Glutamatergic neuron (in vitro differentiated cells): ENCODE data around the gene SLC37A1. TPM values are rescaled to one million over a fixed set of nuclear protein-coding genes. Genes with fewer than 3 reads are reported as not detected.

Experiments
- DNase-seq: peaks from one replicate; pipeline ENCODE4 v3.0.0; 2022
- H3K27ac Mint-ChIP-seq: one replicate; pipeline ENCODE4 v1.8.0; 2020; ENCODE audit warnings: mild to moderate bottlenecking, mixed read lengths, inconsistent platforms; ENCODE audit not compliant: unreplicated experiment
- H3K27me3 Mint-ChIP-seq: one replicate; pipeline ENCODE4 v1.8.0; 2020; ENCODE audit warnings: mild to moderate bottlenecking, moderate library complexity, mixed read lengths, inconsistent platforms; ENCODE audit not compliant: unreplicated experiment
- H3K36me3 Mint-ChIP-seq: one replicate; pipeline ENCODE4 v1.8.0; 2020; ENCODE audit warnings: mild to moderate bottlenecking, mixed read lengths, inconsistent platforms; ENCODE audit not compliant: unreplicated experiment
- H3K4me1 Mint-ChIP-seq: one replicate; pipeline ENCODE4 v1.8.0; 2020; ENCODE audit warnings: mild to moderate bottlenecking, low read depth, mixed read lengths, inconsistent platforms; ENCODE audit not compliant: unreplicated experiment
- H3K4me3 Mint-ChIP-seq: one replicate; pipeline ENCODE4 v1.8.0; 2020; ENCODE audit warnings: mild to moderate bottlenecking, mixed read lengths, inconsistent platforms; ENCODE audit not compliant: unreplicated experiment
- H3K9me3 Mint-ChIP-seq: one replicate; pipeline ENCODE4 v1.8.0; 2020; ENCODE audit warnings: mild to moderate bottlenecking, moderate library complexity, mixed read lengths, inconsistent platforms; ENCODE audit not compliant: unreplicated experiment
- total RNA-seq: library from RNA; stranded (reverse); fragmentation: NEBNext Ultra II Directional; extraction: Animal tissue kit (Norgen Biotek cat#: 25700); gene quantifications from one replicate; pipeline ENCODE4 v1.2.1, GENCODE V29; 2021; ENCODE audit not compliant: unreplicated experiment
- TF ChIP-seq, protein P1 (sequence below): fragments of 200-600 bp; sonication (generic); IDR thresholded peaks from one replicate; pipeline ENCODE4 v1.5.0; 2021; ENCODE audit not compliant: partially characterized antibody, unreplicated experiment

Gene SLC37A1
- total RNA-seq, 1 donor from 2014 or later = 65.7 TPM

DNA sequence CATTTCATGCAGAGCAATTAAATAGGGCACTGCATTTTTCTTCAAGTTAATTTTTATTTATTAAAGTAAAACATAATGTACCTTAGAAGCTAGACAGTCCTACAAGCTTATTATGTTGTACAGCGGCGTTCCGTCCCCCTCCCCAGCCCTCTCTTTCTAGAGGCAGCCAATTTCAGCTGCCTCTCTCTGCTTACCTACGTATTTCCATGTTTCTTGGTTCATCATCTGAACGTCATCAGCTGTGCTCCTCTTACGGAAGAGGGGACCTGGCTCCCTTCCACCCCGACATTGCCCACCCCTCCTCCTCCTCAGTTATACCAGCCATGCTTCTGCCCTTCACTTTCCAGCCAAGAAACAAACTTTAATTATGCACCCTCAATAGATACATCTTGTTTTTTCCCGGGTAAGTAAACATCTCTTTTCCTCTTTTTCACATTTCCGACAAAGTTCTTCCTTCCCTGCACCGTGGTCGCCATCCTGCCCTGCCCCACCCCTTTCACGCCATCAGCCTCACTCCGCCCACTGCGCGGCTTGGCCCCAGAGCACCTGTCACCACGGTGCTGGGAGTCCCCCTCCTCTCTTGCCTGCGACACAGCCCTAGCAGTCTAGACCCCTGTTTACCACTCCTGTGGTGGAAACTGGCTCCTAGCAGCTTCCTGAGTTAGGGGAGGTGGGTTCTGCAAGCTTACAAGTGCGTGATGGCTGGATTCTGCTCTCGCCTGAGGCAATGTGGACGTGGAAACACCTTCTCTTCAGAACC is 57.9 kb downstream of the SLC37A1 start:
- Mint-ChIP-seq H3K4me3 (no peak overlapping the region), H3K27ac (no peak overlapping the region), H3K36me3 (peaks cover 12% of the 10 kb centered on the region), H3K27me3 (no peaks in the 10 kb centered on the region), H3K9me3 (peaks cover 5% of the 10 kb centered on the region), H3K4me1 (peaks cover 2% of the 10 kb centered on the region)
- peak; percentile 2 for DNase-seq
- TF ChIP-seq, protein P1, sequence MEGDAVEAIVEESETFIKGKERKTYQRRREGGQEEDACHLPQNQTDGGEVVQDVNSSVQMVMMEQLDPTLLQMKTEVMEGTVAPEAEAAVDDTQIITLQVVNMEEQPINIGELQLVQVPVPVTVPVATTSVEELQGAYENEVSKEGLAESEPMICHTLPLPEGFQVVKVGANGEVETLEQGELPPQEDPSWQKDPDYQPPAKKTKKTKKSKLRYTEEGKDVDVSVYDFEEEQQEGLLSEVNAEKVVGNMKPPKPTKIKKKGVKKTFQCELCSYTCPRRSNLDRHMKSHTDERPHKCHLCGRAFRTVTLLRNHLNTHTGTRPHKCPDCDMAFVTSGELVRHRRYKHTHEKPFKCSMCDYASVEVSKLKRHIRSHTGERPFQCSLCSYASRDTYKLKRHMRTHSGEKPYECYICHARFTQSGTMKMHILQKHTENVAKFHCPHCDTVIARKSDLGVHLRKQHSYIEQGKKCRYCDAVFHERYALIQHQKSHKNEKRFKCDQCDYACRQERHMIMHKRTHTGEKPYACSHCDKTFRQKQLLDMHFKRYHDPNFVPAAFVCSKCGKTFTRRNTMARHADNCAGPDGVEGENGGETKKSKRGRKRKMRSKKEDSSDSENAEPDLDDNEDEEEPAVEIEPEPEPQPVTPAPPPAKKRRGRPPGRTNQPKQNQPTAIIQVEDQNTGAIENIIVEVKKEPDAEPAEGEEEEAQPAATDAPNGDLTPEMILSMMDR = no peak

DNA sequence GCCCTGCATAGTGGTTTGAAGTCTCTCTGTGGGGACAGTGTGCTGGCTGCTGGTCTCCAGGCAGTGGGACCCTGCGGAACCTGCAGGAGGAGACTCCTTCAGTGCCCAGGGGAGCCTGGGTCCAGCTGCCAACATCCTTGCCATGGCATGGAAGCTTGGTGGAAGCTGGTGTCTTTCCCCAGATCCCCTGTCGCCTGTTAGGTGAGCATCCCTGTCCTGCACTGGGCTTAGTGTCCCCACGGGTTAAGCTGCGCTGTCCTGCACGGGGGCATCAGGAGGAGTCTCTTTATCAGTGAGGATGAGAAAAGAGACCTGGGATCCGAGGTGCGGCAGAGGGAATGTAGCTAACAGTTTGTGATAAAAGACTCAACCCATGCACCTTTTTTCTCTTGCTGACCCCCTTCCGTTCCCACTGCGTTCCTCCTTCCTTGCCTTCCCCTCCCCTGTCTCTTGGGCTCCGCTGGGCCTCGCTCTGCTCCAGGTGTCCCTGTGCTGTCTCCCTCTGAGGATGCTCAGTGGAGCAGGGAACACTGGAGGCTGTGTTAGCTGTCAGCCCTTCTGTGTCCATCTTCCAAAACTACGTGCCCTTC is 59.3 kb downstream of the SLC37A1 start:
- DNase-seq = peak; percentile 13
- peaks cover 26% of the 10 kb centered on the region for H3K36me3 Mint-ChIP-seq
- peaks cover 2% of the 10 kb centered on the region for H3K4me1 Mint-ChIP-seq
- TF ChIP-seq, protein P1 = no peak
- H3K9me3 Mint-ChIP-seq = peaks cover 12% of the 10 kb centered on the region
- no peak overlapping the region for H3K4me3 Mint-ChIP-seq
- H3K27ac Mint-ChIP-seq = no peak overlapping the region
- H3K27me3 Mint-ChIP-seq = no peaks in the 10 kb centered on the region

DNA sequence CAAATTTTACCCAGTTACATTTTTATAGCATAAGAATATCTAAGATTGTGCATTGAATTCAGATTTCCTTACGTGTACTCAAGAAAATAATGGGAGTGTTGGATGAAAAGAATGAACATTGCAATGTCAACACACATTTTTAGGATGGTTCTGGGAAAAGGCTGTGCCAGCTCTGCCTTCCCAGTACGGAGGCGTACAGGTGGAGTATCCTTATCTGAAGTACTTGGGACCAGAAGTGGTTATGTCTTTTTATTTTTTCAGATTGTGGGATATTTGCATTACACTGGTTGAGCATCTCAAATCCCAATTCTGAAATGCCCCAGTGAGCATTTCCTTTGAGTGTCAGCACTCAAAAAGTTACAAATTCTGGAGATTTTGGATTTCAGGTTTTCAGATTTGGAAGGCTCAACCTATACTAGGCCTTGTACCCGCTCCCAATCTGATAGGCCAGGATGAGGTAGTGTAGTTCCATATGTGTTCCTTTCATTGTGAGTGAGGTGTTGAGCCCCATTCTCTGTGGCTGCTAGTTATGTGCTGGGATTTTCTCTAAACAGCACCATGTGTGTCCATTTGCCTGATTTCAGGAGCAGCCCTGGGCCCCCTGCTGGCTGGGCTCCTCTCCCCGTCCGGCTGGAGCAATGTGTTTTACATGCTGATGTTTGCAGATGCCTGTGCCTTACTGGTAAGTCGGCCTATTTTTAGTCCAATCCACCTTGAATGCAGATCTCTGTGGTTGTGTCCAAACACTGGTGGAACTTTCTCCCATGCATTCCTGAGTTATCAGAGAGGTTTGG is 60.8 kb downstream of the SLC37A1 start:
- TF ChIP-seq, protein P1 = peak; percentile 13
- Mint-ChIP-seq H3K4me1 (peaks cover 2% of the 10 kb centered on the region), H3K27me3 (no peaks in the 10 kb centered on the region), H3K9me3 (peaks cover 10% of the 10 kb centered on the region), H3K27ac (no peak overlapping the region), H3K36me3 (peaks cover 32% of the 10 kb centered on the region), H3K4me3 (no peak overlapping the region)
- DNase-seq = peak; percentile 27

DNA sequence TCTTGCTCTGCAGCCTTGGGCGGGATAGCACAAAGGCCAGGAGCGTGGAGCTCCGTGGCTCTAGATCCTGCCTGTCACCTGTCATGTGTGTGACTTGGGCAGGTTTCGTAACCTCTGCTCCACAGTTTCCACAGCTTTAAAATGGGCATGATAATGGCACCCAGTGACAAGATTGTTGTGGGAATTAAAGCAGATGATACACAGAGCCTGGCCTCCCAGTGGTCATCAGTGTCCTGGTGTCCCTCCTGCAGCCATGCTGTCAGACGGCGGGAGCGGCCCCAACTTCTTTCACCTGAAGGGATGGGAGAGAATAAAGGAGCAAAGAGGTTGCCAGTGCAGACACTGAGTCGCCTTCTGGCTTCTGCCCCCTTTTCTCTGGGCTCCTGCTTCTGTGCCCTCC is 61.5 kb downstream of the SLC37A1 start:
- peaks cover 32% of the 10 kb centered on the region for H3K36me3 Mint-ChIP-seq
- peak; percentile 7 for DNase-seq
- TF ChIP-seq, protein P1 = no peak
- peaks cover 8% of the 10 kb centered on the region for H3K9me3 Mint-ChIP-seq
- H3K27me3 Mint-ChIP-seq = no peaks in the 10 kb centered on the region
- peaks cover 2% of the 10 kb centered on the region for H3K4me1 Mint-ChIP-seq
- H3K4me3 Mint-ChIP-seq = no peak overlapping the region
- no peak overlapping the region for H3K27ac Mint-ChIP-seq

DNA sequence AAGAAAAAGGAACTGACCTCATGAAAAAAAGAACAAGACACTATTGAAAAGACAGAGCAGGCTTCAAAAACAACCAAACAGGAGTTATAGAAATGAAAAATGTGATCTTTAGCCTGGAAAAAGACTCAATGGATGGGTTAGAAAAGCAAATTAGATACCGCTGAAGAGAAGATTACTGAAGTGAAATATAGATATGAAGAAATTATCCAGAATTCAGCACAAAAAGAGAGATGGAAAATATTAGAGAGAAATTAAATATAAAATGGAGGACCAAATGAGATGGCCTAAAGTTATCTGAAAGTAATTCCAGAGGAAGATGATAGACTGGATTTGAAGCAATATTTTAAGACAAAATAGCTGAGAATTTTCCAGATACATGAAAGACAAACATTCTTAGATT is 63.0 kb downstream of the SLC37A1 start:
- no peaks in the 10 kb centered on the region for H3K4me1 Mint-ChIP-seq
- H3K4me3 Mint-ChIP-seq = no peak overlapping the region
- H3K36me3 Mint-ChIP-seq = peaks cover 32% of the 10 kb centered on the region
- peaks cover 8% of the 10 kb centered on the region for H3K9me3 Mint-ChIP-seq
- DNase-seq = no peak
- TF ChIP-seq, protein P1 = no peak
- no peaks in the 10 kb centered on the region for H3K27me3 Mint-ChIP-seq
- no peak overlapping the region for H3K27ac Mint-ChIP-seq
